CD1c-positive myeloid dendritic cell (primary cell): ENCODE measurements around the gene PTPN1.
"Not testable (repeated sequence)": the region's sequence is repeated elsewhere in the genome, so short reads cannot be mapped to it uniquely, and the experiment has no call there.

ENCODE experiments used
- DNase-seq: peaks from one replicate; pipeline ENCODE4 v3.0.0-alpha.2; 2016; ENCODE audit errors: extremely low spot score

PTPN1 gene

GRCh38 chr20:50590348-50590664, 80.1 kb downstream of the PTPN1 start:
- DNase-seq, result no peak

- no peak for DNase-seq
Measured at GRCh38 chr20:50591233-50591852, 81.2 kb downstream of the PTPN1 start.

- no peak for DNase-seq
Measured at GRCh38 chr20:50592282-50593004, 82.3 kb downstream of the PTPN1 start.

- no peak for DNase-seq
Measured at GRCh38 chr20:50593005-50593335, 82.8 kb downstream of the PTPN1 start.

GRCh38 chr20:50594231-50594590, 84.0 kb downstream of the PTPN1 start:
- no peak for DNase-seq

- DNase-seq, result no peak
Measured at GRCh38 chr20:50594591-50595432, 84.6 kb downstream of the PTPN1 start.

- DNase-seq, result no peak
Measured at GRCh38 chr20:50595433-50595895, 85.3 kb downstream of the PTPN1 start.

GRCh38 chr20:50595988-50596693, 86.0 kb downstream of the PTPN1 start:
- DNase-seq, result no peak

GRCh38 chr20:50596694-50597021, 86.5 kb downstream of the PTPN1 start:
- no peak for DNase-seq

GRCh38 chr20:50597406-50597969, 87.3 kb downstream of the PTPN1 start:
- DNase-seq, result no peak

- DNase-seq, result no peak
Measured at GRCh38 chr20:50598074-50598473, 87.9 kb downstream of the PTPN1 start.

GRCh38 chr20:50598768-50599167, 88.6 kb downstream of the PTPN1 start:
- DNase-seq, result not testable (repeated sequence)

GRCh38 chr20:50600281-50600895, 90.2 kb downstream of the PTPN1 start:
- no peak for DNase-seq

- no peak for DNase-seq
Measured at GRCh38 chr20:50601511-50602431, 91.6 kb downstream of the PTPN1 start.

GRCh38 chr20:50602432-50603088, 92.4 kb downstream of the PTPN1 start:
- DNase-seq, result no peak

- DNase-seq, result no peak
Measured at GRCh38 chr20:50604451-50604850, 94.3 kb downstream of the PTPN1 start.

GRCh38 chr20:50605136-50605535, 95.0 kb downstream of the PTPN1 start:
- no peak for DNase-seq

- DNase-seq, result no peak
Measured at GRCh38 chr20:50607436-50607835, 97.3 kb downstream of the PTPN1 start.

- no peak for DNase-seq
Measured at GRCh38 chr20:50607850-50608749, 97.9 kb downstream of the PTPN1 start.
